GM21390 (cell line): ENCODE measurements around the gene DOK6.

Source experiments
- ATAC-seq: cut with Tn5 transposase; IDR thresholded peaks from one replicate; pipeline ENCODE4 v1.9.1; 2021; ENCODE audit not compliant: unreplicated experiment

Gene DOK6

GRCh38 chr18:69680123-69680522 is 279.4 kb downstream of the DOK6 start:
- ATAC-seq = no peak

- no peak for ATAC-seq
Observed at GRCh38 chr18:69683176-69683575, 282.5 kb downstream of the DOK6 start.

GRCh38 chr18:69684789-69685188 is 284.1 kb downstream of the DOK6 start:
- no peak for ATAC-seq

GRCh38 chr18:69686861-69687260 is 286.2 kb downstream of the DOK6 start:
- no peak for ATAC-seq

GRCh38 chr18:69689121-69689759 is 288.6 kb downstream of the DOK6 start:
- ATAC-seq = no peak

GRCh38 chr18:69691008-69691760 is 290.5 kb downstream of the DOK6 start:
- ATAC-seq = no peak

GRCh38 chr18:69697069-69697468 is 296.4 kb downstream of the DOK6 start:
- no peak for ATAC-seq

- ATAC-seq = no peak
Observed at GRCh38 chr18:69697689-69698088, 297.0 kb downstream of the DOK6 start.

- ATAC-seq = no peak
Observed at GRCh38 chr18:69701305-69701704, 300.6 kb downstream of the DOK6 start.

- ATAC-seq = no peak
Observed at GRCh38 chr18:69703461-69703860, 302.8 kb downstream of the DOK6 start.

GRCh38 chr18:69705987-69706386 is 305.3 kb downstream of the DOK6 start:
- ATAC-seq = no peak

- no peak for ATAC-seq
Observed at GRCh38 chr18:69708844-69709243, 308.2 kb downstream of the DOK6 start.

- no peak for ATAC-seq
Observed at GRCh38 chr18:69715191-69715795, 314.6 kb downstream of the DOK6 start.

GRCh38 chr18:69717586-69717985 is 316.9 kb downstream of the DOK6 start:
- no peak for ATAC-seq

- ATAC-seq = no peak
Observed at GRCh38 chr18:69718912-69719547, 318.3 kb downstream of the DOK6 start.

- no peak for ATAC-seq
Observed at GRCh38 chr18:69720422-69720821, 319.7 kb downstream of the DOK6 start.

GRCh38 chr18:69723434-69723833 is 322.7 kb downstream of the DOK6 start:
- no peak for ATAC-seq

- no peak for ATAC-seq
Observed at GRCh38 chr18:69725009-69725408, 324.3 kb downstream of the DOK6 start.

GRCh38 chr18:69725855-69726508 is 325.3 kb downstream of the DOK6 start:
- ATAC-seq = no peak

- ATAC-seq = no peak
Observed at GRCh38 chr18:69727912-69728572, 327.4 kb downstream of the DOK6 start.

- no peak for ATAC-seq
Observed at GRCh38 chr18:69730664-69731063, 330.0 kb downstream of the DOK6 start.
